ENCODE results near the gene R3HDM2.
"Not testable (repeated sequence)": the region's sequence is repeated elsewhere in the genome, so short reads cannot be mapped to it uniquely, and the experiment has no call there.

The R3HDM2 gene

GRCh38 chr12:57370696-57371095 is 60.1 kb downstream of the R3HDM2 start:
- DNase-seq = peak; percentile 1

- DNase-seq = no peak
Measured at GRCh38 chr12:57370072-57370471, 60.8 kb downstream of the R3HDM2 start.

- DNase-seq = no peak
Measured at GRCh38 chr12:57369202-57369601, 61.6 kb downstream of the R3HDM2 start.

GRCh38 chr12:57368349-57369095 is 62.3 kb downstream of the R3HDM2 start:
- no peak for DNase-seq

- no peak for DNase-seq
Measured at GRCh38 chr12:57367121-57367520, 63.7 kb downstream of the R3HDM2 start.

GRCh38 chr12:57366315-57366714 is 64.5 kb downstream of the R3HDM2 start:
- DNase-seq = no peak

- DNase-seq = not testable (repeated sequence)
Measured at GRCh38 chr12:57364156-57364555, 66.7 kb downstream of the R3HDM2 start.

GRCh38 chr12:57360468-57360867 is 70.4 kb downstream of the R3HDM2 start:
- DNase-seq = no peak

- no peak for DNase-seq
Measured at GRCh38 chr12:57358646-57359045, 72.2 kb downstream of the R3HDM2 start.

GRCh38 chr12:57355734-57356133 is 75.1 kb downstream of the R3HDM2 start:
- DNase-seq = no peak

- no peak for DNase-seq
Measured at GRCh38 chr12:57352166-57352565, 78.7 kb downstream of the R3HDM2 start.

GRCh38 chr12:57347284-57347683 is 83.6 kb downstream of the R3HDM2 start:
- DNase-seq = no peak

- DNase-seq = no peak
Measured at GRCh38 chr12:57343703-57344378, 87.0 kb downstream of the R3HDM2 start.

GRCh38 chr12:57342207-57342691 is 88.6 kb downstream of the R3HDM2 start:
- no peak for DNase-seq

- no peak for DNase-seq
Measured at GRCh38 chr12:57341275-57341990, 89.4 kb downstream of the R3HDM2 start.

- DNase-seq = no peak
Measured at GRCh38 chr12:57340104-57340503, 90.7 kb downstream of the R3HDM2 start.

- not testable (repeated sequence) for DNase-seq
Measured at GRCh38 chr12:57336299-57336698, 94.5 kb downstream of the R3HDM2 start.

- DNase-seq = no peak
Measured at GRCh38 chr12:57334219-57334618, 96.6 kb downstream of the R3HDM2 start.

GRCh38 chr12:57332646-57333312 is 98.1 kb downstream of the R3HDM2 start:
- no peak for DNase-seq

- DNase-seq = no peak
Measured at GRCh38 chr12:57330992-57331391, 99.9 kb downstream of the R3HDM2 start.

GRCh38 chr12:57329219-57329618 is 101.6 kb downstream of the R3HDM2 start:
- no peak for DNase-seq

GRCh38 chr12:57325395-57325794 is 105.4 kb downstream of the R3HDM2 start:
- DNase-seq = no peak

GRCh38 chr12:57323416-57323815 is 107.4 kb downstream of the R3HDM2 start:
- DNase-seq = no peak
